ENCODE results near the gene RAB11FIP3.

Gene RAB11FIP3

DNA sequence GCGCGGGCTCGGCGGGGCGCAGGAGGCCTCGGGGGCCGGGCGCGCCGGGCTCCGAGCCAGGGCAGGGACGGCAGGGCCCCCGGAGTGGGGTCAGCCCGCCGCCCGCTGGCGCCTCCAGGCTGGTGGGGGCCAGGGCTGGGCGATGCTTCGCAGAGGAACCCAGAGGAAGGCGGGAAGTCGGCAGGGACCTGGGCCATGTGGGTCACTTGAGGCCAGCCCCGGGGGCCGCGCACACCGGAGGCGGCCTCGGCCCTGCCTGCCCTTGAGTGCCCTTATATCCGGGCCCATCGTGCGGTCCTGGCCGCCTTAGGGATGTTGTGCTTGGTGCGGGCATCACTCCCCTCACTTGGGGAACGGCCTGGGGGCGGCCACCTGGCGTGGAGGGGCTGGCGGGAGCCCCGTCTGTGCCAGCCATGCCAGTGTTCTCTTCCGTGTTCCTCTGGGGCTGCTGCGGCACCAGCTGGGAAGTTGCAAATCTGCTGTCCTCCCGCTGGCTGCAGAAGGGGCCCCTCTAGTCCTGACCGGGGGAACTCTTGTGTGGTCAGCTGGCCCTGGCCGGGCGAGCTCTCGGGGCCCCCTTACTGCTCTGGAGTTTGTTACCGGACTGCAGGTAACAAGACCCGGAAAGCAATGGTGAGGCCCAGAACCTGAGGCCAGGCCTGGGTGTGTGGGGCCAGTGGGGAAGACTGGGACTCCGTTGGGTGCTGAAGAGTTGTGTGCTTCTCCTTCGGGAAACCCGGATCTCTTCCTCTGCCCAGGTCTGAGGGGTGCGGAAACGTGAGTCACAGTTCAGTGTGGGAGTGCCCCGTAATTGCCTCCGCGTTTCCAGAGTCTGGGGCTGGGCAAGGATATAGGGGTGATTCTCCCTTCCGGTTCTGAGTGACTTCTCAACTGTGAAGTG is 102.9 kb downstream of the RAB11FIP3 start:
- in situ Hi-C loops (cut with MboI; ENCODE audit: low sequenced_read_pairs): no loop called here

DNA sequence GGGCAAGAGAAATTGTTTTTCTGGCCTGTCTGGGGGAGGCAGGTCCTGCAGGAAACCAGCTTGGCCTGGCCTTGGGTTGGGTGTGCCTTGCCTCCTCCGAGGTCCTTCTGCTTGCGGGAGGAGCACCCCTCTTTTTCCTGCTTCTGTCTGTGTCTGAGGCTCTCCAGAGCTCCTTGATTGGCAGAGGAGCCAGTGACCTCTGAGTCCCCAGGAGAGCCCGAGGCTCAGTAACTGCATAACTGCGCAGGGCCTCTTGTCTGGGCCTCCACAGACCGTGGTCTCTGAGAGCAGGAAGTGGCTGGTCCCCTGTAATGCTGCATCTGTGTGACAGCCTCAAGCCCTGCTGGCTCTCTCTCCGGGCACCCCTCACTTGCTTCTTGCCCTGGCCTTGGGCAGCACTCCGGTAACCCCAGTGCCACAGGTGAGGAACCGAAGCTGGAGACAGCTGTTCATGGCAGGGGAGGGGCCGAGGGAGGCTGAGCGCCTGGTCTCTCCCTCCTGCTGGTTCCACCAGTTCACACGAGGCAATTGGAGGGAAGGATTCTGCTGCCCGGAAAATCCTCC is 103.6 kb downstream of the RAB11FIP3 start:
- in situ Hi-C loops (cut with MboI; ENCODE audit: low sequenced_read_pairs): no loop called here

DNA sequence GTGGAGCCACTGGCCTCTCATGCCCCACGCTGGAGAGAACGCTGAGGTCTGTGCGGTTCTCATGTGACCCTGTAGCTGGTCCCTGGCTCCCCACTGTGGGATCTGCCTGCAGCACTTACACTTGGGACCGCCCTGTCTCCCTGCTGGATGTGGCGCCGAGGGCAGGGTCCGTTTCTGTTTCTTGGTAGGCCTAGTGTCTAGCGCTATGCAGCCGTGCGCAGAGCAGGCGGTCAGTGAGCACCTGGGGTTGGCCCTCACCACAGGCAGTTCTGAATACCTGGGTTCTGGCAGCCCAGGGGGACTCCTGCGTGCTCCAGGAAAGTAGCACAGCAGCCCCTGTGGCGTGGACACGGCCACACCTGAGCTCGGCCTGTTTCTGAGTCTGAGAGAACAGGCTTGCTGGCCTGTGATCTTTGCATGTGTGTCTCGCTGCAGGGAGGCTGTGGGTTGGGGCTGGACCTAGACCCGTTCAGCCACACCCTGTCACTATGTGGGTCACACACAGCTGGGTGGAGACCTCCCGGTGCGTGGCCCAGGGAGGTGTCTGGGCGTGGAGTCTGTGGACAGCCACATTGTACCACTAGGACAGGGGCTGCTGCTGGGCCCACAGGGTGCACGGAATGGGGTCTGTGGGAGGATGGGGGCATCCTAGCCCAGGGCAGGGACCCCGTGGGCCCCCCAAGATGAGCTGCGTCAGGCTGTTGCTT is 104.8 kb downstream of the RAB11FIP3 start:
- in situ Hi-C loops (cut with MboI; ENCODE audit: low sequenced_read_pairs): no loop called here

DNA sequence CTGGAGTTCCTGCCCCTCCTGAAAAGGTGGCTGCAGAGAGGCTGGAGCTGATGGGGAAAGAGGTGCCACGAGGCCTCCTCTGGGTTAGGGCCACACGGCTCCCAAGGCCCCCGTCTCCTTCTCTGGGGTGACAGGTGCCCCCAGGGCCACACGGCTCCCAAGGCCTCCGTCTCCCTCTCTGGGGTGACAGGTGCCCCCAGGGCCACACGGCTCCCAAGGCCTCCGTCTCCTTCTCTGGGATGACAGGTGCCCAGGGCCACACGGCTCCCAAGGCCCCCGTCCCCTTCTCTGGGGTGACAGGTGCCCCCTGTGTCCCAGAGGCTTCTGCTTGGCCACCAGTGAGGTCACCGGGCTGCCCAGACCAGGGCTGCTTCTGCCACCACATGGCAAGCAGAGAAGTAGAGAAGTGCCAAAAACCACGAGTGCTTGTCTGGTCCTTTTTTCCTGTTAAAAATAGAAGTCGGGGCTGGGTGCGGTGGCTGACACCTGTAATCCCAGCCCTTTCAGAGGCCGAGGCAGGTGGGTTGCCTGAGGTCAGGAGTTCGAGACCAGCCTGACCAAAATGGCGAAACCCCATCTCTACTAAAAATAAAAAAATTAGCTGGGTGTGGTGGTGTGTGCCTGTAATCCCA is 106.2 kb downstream of the RAB11FIP3 start:
- in situ Hi-C loops (cut with MboI; ENCODE audit: low sequenced_read_pairs): no loop called here

DNA sequence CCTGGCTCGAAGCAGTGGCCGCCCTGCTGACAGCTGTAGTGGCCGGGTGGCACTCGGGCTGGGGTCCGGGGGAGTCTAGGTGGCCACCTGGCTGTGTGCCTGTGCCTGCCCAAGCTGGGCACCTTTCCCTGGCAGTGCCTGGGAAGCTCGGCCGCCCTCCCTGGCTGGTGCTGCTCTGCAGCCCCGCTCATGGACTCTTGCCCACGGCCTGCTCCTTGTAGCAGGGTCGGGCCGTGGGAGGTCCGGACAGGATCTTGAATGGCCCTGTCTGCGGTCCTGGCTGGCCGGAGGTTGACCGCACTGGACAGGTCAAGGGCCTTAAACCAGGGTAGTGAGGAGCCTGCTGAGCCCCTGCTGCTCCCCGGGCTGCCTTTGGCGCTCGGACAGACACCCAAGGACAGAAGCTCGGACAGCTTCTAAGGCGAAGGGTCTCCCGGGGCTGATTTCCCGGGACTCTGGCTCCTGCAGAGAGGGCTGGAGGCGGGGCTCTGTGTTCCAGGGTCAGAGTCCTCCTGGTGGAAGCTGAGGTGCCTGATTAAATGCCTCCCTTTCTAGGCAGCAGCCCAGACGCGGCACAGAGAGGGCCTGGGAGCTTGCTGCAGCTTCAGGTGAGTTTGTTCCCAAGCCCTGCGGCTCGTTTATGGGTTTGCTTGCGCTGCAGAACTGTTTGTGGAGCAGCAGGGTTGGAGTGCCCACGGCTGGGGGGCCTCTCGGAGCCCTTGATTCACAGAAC is 108.1 kb downstream of the RAB11FIP3 start:
- in situ Hi-C loops (cut with MboI; ENCODE audit: low sequenced_read_pairs): no loop called here

DNA sequence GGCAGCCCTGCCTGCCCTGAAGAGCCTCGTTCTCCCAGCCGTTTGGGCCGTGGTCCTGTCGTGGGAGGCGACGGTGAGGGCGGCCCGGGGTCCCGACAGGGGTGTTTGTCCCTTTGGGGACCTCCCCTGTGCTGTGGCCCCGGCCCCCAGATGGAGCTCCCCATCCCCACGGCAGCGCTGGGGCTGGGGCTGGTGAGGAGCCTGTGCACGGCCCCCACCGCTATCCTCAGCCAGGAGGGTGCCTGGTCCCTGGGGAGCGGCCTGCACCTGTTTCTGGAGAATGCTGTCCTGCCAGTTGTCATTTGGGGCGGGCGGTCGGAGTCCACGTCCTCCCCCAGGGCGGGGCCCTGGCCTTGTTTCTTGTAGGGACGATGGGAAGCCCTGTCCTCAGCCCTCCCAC is 108.7 kb downstream of the RAB11FIP3 start:
- in situ Hi-C loops (cut with MboI; ENCODE audit: low sequenced_read_pairs): no loop called here

DNA sequence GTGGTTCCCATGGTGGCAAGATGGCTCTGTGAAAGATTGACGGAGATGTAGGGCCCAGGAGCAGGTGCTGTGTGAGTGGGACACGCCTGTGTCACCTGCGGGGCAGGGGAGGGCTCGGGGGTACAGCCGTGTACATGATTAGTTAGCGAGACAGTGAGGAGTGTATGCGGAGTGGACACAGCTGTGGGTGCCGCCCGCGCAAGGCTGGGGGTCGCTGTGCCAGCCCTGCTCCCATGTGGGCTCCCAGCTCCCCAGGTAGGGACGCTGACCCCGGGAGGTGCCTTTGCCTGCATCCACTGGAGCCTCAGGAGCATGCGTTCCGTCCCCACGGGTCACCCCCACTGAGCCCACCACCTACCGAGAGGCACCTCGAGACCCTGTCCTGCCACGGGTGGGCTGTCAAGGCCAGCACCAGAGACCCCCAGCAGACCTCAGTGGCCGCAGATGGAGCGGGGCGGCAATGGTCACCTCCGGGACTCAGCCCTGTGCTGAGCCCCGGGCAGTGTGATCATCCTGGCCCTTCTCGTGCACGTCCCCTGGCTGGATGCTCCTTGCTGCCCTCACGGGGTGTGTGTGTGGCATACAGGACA is 109.5 kb downstream of the RAB11FIP3 start:
- in situ Hi-C loops (cut with MboI; ENCODE audit: low sequenced_read_pairs): no loop called here

DNA sequence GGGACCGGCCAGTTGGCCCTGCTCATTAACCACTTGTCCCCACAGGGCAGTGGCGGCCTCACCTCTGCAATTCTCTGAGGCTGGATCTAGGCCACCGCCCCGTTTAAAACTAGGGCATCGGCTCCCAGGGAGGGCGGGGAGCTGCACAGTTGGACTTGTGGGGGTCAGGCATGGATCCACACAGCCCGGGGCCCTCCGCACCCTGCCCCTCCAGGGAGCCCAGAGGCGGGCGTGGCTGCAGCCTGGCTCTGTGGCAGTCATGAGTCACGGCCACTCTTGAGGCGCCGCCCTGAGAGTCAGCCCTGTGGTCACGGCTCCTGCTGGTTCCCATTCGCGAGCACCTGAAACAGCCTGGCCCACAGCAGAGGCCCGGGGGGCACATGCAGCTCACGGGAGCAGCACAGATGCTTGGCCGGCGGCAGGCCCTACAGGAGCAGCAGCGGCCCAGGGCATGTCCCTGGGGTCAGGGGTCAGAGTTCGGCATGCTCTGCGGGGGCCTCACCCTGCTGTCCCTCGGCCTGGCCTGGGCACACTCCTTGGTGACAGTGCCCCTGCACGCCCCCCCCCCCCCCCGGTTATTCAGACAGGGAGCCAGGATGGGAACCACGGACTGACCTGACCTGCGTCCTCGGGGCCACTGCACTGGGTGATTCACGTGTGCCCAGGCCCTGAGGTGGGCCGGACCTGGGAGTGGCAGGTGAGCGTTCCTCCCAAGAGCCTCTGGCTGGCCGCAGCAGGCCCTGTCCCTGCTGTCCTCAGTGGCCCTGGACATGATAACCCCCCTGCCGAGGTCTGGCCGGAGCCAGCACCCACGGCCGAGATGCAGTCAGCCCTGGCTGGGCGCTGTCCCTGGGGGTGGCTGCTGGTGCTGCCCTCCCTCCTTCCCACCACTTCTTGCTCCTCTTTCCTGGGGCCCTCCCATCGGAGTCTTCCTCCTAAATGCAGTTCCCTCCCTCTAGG is 110.3 kb downstream of the RAB11FIP3 start:
- in situ Hi-C loops (cut with MboI; ENCODE audit: low sequenced_read_pairs): no loop called here

DNA sequence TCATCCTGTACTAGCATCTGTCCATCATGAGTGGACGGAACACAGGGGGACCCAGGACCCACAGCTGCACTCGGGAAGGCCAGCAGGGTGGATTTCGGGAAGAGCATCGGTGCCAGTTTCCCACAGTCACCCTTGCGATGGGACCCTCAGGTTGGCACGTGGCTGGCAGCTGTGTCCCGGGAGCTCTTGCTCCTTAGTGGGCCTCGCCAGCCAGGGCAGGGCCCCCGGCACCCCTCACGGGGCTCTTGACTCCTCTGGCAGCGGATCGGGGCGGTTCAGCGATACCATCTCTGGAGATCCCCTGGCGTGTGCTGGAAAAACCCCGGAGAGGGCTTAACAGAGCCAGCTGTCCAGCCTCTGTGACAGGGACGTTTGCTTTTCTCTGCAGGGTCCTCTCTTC is 111.3 kb downstream of the RAB11FIP3 start:
- in situ Hi-C loops (cut with MboI; ENCODE audit: low sequenced_read_pairs): no loop called here

DNA sequence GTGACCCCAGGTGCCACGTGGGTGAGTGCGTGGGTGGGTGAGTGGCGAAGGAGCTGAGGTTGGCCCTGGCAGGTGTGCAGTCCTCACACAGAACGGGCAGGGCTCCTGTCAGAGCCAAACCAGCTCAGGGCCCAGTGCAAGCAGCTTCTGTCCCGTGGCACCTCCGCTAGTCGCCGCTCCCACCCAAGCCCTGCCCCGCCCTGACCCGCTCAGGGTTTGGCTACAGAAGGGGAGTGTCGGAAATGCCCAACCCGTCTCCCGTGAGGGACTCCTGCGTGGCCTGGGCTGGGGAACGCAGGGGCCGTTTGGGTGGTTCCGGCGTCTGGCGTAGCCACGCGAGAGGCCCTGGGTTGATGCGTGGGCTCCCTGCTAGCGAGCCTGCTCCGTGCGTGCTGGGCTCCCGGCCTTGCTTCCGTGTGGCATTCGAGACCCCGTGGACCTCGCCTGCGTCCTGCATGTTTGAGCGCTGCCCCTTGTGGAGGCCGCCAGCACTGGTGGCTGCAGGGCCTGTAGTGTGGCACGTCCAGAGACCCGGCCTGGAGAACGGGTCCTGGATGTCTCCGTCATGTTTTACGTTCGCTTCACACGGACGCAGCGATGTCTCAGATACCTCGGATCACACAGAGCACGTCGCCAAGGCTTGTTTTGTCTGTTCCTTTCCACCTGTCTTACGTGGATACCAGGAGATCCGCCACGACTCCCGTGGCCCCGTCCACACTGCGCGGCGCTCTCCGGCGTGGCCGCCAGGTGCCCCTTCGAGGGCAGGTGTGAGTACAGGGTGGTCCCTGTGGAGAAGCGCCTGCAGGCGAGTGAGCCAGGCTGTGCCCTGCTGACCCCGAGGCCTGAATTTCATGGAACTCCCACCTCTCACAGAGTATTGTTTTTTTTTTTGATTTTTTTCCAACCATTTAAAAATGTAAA is 112.2 kb downstream of the RAB11FIP3 start:
- in situ Hi-C loops (cut with MboI; ENCODE audit: low sequenced_read_pairs): no loop called here

DNA sequence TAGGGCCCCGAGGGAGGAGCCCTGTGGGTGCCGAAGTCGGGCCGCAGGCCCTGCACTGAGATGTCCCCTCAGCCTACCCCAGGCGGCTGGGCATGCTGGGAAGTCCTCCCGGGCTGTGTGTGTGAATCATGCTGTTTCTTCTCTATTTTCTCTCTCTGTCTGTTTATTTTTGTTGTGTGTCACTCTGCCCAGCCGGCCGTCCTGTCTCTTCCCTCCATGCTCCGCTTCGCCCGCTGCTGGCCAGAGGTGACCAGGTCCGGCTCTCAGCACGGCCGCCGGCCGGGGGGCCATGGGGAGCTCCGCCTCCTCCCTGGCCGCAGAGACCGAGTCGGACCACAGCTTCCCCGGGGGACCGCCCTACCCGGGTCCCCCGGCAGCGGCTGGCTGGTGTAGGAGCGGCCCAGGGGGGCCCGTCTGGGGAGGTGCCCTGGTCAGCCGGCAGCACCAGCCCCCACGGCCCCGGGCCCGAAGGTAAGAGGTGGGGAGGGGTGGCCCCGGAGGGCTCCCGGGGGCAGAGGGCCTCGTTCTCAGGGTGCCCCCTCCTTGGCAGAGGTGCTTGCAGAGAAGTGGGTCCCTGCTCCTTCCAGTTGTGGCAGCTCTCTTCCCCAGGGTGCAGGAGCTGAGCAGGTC is 114.6 kb downstream of the RAB11FIP3 start:
- in situ Hi-C loops (cut with MboI; ENCODE audit: low sequenced_read_pairs): no loop called here

DNA sequence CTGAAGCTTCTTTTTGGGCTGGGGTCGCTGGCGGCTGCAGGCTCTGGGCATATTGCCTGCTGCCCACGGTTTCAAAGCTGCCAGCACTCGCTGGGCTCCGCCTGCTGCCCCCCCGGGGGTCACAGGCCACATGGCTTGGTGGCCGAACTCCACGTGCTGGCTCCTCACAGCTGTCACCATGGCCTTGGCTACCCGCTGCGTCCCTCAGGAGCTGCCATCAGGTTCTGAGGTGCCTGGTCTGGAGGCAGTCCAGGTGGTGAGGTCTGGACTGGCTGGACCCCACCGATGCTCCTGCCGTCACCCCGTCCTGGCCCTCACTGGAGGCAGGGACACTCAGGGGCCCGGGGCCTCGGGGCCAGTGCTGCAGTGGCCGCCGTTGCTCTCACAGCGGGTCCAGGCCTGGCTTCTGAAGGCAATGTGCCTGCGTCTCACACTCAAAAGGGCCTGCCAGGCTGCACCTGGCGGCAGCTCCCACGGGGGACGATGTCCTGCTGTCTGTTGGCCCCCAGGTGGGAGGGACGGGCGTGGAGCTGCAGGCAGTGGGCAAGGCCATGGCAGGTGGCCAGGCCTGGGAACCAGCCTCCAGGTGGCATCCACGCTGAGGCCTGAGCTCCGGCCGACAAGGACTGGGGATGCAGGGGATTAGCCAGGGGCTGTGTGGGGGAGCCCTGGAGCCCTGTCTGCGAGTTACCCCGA is 115.3 kb downstream of the RAB11FIP3 start:
- in situ Hi-C loops (cut with MboI; ENCODE audit: low sequenced_read_pairs): no loop called here

DNA sequence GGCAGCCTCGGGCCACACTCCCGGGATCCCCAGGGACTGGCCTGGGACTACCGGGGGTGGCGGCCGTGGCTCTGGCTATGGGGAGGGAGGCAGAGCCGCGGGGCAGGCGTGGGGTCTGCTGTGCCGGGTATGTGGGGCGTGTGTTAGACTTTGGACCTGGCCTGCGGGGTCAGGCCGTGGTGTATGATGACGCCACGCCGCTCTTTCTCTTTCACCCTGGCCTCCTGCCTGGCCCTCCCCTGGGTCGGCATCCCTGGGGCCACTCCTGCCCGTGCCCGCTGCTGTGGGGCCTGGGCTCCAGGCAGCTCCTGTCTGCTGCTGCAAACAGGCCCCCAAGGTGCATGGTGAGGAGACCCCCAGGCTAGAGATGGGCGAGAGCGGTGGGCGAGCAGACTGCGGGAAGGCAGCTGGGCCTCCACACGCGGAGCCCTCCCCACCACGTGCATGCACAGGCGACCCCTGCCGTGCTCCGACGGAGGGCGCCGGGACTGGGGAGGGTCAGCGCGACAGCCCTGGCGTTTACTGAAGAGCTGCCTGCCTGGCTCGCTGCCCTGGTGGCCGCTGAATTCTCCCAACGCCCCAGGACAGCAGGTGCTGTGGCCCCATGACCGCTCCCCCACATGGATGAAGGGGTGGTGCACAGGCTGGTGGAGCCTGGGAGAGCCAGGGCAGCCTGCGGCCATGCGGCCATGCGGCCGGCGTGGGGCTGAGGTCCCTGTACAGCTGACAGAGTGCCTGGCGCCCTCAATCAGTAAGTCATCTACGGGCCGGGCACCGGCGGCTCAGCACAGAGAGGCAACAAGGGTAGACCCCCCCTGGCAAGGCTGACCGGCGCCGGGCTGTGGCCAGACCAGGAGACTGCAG is 118.1 kb downstream of the RAB11FIP3 start:
- in situ Hi-C loops (cut with MboI; ENCODE audit: low sequenced_read_pairs): no loop called here

DNA sequence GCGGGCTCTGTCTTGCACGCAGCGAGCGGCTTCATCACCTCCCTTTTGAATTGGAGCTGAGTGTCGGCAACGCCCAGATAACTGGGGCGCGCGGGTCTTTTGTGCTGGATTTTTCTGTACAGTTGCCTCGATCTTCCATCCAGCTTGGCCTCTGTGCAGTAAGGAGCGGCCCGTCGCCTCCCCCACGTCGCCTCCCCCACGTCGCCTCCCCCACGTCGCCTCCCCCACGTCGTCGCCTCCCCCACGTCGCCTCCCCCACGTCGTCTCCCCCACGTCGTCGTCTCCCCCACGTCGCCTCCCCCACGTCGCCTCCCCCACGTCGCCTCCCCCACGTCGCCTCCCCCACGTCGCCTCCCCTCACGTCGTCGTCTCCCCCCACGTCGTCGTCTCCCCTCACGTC is 119.1 kb downstream of the RAB11FIP3 start:
- in situ Hi-C loops (cut with MboI; ENCODE audit: low sequenced_read_pairs): no loop called here

DNA sequence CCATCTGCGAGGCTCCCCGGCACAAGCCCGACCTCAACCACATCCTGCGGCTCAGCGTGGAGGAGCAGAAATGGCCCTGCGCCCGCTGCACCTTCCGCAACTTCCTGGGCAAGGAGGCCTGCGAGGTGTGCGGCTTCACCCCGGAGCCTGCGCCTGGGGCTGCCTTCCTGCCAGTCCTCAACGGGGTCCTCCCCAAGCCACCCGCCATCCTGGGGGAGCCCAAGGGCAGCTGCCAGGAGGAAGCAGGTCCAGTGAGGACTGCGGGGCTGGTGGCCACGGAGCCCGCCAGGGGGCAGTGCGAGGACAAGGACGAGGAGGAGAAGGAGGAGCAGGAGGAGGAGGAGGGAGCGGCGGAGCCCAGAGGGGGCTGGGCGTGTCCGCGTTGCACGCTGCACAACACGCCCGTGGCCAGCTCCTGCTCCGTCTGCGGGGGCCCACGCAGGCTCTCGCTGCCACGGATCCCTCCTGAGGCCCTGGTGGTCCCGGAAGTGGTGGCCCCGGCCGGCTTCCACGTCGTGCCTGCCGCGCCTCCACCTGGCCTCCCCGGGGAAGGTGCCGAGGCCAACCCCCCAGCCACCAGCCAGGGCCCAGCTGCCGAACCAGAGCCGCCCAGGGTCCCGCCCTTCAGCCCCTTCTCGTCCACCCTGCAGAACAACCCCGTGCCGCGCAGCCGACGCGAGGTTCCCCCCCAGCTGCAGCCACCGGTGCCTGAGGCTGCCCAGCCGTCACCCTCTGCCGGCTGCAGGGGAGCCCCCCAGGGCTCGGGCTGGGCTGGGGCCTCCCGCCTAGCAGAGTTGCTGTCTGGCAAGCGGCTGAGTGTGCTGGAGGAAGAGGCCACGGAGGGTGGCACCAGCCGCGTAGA is 121.7 kb downstream of the RAB11FIP3 start:
- in situ Hi-C loops (cut with MboI; ENCODE audit: low sequenced_read_pairs): no loop called here

Measured in HL-60/S4 treated with retinoic acid at 250 ng/mL for 4 days and 3 days (cell line).